Measurements from ENCODE around the gene ZNF185. TPM values are rescaled to one million over a fixed set of nuclear protein-coding genes. Genes with fewer than 3 reads are reported as not detected.

Gene ZNF185
- total RNA-seq, 1 donor = 3.9 TPM

DNA sequence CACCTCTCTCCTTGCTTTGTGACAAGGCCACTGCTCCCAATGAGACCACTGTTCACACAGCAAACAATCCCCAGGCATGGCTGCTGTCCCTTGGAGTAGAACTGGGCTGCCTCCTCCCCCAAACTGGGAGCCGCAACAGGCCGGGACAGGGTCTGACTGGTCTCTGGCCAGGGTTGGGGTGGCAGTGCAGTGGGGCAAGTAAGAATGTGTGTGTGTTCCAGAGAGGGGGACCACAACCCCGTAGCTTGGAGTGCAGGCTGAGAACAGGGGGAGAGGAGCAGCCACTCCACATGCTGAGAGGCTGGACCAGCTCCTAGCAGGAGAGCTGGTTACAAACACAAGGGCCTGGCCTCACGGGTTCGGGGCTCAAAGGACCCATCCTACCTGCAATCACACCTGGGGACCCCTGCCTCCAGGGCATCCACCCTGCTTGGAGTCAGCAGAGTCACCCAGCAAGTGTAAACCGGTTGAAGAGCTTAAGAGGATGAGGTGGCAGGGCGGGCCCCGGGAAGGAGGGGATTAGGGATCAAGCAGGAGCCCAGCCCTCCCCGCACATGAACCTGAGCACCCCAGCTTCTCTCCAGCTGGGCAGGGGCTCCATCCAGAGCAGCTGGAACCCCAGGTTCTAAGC lies 3.8 kb upstream of the ZNF185 start:
- no peak for DNase-seq (ENCODE audit: low read depth)
- TF ChIP-seq, protein P1, sequence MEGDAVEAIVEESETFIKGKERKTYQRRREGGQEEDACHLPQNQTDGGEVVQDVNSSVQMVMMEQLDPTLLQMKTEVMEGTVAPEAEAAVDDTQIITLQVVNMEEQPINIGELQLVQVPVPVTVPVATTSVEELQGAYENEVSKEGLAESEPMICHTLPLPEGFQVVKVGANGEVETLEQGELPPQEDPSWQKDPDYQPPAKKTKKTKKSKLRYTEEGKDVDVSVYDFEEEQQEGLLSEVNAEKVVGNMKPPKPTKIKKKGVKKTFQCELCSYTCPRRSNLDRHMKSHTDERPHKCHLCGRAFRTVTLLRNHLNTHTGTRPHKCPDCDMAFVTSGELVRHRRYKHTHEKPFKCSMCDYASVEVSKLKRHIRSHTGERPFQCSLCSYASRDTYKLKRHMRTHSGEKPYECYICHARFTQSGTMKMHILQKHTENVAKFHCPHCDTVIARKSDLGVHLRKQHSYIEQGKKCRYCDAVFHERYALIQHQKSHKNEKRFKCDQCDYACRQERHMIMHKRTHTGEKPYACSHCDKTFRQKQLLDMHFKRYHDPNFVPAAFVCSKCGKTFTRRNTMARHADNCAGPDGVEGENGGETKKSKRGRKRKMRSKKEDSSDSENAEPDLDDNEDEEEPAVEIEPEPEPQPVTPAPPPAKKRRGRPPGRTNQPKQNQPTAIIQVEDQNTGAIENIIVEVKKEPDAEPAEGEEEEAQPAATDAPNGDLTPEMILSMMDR (IDR thresholded peaks at IDR 0.05; ENCODE audit: insufficient read depth, low read depth, low read length) = no peak
- H3K4me3 ChIP-seq (ENCODE audit: low read depth, low read length) = no peak overlapping the region

DNA sequence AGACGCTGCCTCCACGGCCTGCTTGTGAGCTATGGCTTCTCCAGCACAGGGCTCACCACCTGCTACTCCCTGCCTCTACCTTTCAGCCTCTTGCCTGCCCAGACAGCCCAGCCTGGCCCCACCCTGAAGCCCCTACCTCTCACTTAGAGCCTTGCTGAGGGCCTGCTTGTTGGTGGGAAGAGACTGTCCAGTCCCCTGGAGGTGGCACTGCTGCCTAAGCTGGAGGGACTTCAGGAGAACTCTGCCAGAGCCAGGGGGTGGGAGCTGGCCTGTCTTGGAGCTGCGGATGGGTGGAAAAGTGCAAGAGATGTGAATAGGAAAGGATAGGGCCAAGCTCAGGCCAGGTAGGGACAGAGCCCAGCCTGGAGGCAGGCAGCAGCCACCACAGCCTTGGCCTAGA lies 2.7 kb upstream of the ZNF185 start:
- DNase-seq (ENCODE audit: low read depth) = no peak
- no peak overlapping the region for H3K4me3 ChIP-seq (ENCODE audit: low read depth, low read length)
- TF ChIP-seq, protein P1 (IDR thresholded peaks at IDR 0.05; ENCODE audit: insufficient read depth, low read depth, low read length) = no peak

DNA sequence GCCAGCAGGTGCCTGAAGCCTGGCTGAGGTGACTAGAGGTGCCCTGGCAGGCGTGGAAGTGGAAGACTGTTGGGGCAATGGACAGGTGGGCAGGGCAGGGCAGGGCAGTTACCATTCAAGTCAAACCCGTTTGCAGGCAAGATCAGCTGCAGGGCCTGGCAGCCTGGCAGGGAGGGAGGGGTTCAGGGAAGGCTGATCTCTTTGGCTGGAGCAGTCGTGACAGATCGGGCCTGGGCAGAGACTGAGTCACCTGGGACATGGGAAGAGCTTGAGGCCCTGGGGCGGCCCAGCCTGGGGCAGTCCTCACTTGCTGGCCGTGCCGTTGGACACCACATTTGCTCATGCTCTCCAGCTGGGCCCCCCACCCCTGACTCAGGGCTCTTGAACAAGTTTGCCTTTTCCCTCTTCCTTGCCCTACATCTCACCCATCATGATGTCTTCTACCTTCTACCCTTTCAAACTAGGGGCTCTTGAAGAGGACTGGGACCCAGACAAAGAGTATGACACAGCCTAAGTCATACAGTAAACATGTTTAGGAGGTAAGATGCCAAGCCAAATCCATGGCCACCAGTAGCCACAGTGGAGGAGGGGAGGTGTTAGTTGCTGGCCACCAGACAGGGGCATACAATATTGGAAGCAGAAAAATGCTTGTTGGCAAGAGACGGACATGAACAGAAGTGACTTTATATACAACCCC lies 2.0 kb upstream of the ZNF185 start:
- no peak for DNase-seq (ENCODE audit: low read depth)
- H3K4me3 ChIP-seq (ENCODE audit: low read depth, low read length) = no peak overlapping the region
- TF ChIP-seq, protein P1 (IDR thresholded peaks at IDR 0.05; ENCODE audit: insufficient read depth, low read depth, low read length) = no peak

DNA sequence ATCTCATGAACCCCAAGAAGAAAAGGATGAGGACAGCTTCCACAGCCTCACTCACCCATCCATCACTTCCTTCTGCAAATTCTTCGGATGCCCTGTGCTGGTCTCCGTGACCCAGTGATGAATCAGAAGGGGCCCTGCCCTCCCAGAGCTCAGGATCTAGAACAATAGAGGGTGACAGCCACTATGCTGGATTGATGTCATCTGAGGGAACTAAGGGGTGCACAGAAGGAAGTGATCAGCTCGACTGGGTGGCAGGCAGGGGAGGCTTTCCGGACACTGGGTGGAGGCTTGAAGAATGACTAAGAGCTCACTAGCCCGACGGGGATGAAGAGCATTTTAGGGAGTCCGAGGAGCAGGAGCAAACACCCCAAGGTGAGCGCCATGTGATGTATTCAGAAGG lies 1.4 kb upstream of the ZNF185 start:
- DNase-seq (ENCODE audit: low read depth) = no peak
- TF ChIP-seq, protein P1 (IDR thresholded peaks at IDR 0.05; ENCODE audit: insufficient read depth, low read depth, low read length) = no peak
- H3K4me3 ChIP-seq (ENCODE audit: low read depth, low read length) = no peak overlapping the region

DNA sequence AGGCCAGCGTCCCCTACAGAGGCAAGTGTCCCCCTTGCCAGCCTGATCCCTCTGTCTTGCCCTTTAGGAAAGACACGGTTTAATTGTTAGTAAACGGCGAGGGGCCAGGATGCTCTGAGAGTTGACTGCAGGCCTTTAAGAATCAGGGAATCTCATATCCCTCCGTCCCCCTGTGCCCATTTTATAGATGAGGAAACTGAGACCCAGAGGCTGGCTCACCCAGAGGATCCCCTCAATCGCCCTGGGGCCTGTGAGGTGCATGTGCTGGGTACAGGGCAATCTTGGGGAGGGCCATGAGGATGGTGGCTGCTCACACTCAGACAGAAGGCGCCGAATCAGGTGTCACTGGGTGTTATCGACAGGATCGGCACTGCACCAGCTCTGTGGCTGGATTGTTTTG lies 575 bp downstream of the ZNF185 start:
- TF ChIP-seq, protein P1 (IDR thresholded peaks at IDR 0.05; ENCODE audit: insufficient read depth, low read depth, low read length) = no peak
- H3K4me3 ChIP-seq (ENCODE audit: low read depth, low read length) = peak overlapping the region; percentile 43
- DNase-seq (ENCODE audit: low read depth) = no peak

DNA sequence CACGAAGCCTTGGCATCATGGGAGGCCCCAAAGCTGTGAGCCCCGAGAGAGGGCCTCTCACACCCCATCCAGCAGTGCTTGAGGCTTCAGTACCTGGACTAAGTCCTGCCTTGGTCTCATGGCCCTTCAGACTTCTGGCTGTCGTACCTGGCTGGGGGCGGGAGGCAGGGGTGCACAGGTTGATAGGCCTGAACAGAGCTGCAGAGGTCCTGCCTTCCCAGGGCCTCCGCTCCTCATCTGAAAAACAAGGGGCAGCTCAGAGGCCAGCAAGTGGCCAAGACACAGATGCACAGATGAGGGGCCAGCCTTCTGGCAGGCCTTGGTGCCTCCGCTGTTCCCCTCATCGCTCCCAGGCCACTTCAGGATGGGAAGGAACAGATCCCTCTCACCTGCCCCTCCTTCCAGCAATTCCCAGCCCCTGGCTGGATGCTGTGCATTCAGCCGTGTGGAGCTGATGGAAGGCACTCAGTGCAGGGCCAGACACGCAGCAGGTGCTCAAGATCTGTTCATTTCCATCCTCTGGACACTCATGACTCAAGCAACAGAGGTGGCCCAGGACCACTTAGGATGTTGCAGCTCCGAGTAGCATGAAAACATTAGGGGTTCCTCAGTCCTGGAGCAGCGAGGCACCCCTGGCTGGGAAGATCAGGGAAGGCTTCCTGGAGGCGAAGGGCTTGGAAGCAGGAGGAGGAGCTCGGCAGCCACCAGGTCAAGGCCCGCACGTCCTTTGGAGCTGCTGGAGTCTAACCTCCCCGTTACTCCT lies 1.4 kb downstream of the ZNF185 start:
- TF ChIP-seq, protein P1 (IDR thresholded peaks at IDR 0.05; ENCODE audit: insufficient read depth, low read depth, low read length) = no peak
- no peak for DNase-seq (ENCODE audit: low read depth)

More for the DNA sequence above, 1.4 kb downstream of the ZNF185 start:
- no peak overlapping the region for H3K4me3 ChIP-seq (ENCODE audit: low read depth, low read length)
